Measurements from ENCODE around the gene SLC7A6. TPM values are rescaled to one million over a fixed set of nuclear protein-coding genes. Genes with fewer than 3 reads are reported as not detected.

The SLC7A6 gene
- polyA plus RNA-seq, 3 donors, result 4.3 to 47.7 (median 5.5) TPM

DNA sequence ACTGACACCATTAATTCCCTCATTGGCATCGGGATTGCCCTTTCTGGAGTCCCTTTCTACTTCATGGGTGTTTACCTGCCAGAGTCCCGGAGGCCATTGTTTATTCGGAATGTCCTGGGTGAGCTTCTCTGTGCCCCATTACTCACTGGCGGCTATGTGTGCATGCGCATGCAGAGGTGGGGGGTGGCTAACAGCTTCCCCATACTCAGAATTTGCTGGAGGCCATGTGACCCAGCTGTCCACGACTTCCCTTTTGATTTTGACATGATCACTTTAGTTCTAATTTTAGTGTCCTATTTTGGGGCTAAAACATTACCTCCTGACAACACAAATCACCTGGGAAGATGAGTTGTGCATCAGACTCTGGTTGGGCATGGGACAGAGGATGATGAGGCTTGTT, 32.4 kb downstream of the SLC7A6 start:
- DNase-seq, result peak; percentile 30 to 73 (median 47)
- H3K9me3 Mint-ChIP-seq, result no peaks in the 10 kb centered on the region
- intact Hi-C loops (cut with micrococcal nuclease), result no loop called here
- H3K4me3 ChIP-seq (replicated peaks in 1 of 3; ENCODE audit: low read depth in 2 of 3, low read length in 3 of 3), result no peak overlapping the region
- H3K27ac Mint-ChIP-seq, result peak overlapping the region; percentile 66 to 88 (median 82)
- H3K9ac ChIP-seq (ENCODE audit: insufficient read depth, low read length, poor library complexity, severe bottlenecking), result no peak overlapping the region
- no peak overlapping the region for H2AFZ ChIP-seq (ENCODE audit: insufficient read depth, low read depth, low read length, poor library complexity, severe bottlenecking)
- H3K4me2 ChIP-seq (replicated peaks; ENCODE audit: extremely low read depth, low read length, poor library complexity, severe bottlenecking), result no peak overlapping the region
- H3K79me2 ChIP-seq (ENCODE audit: insufficient read depth, low read length), result peaks cover 2% of the 10 kb centered on the region
- peaks cover 15% of the 10 kb centered on the region for H3K4me1 Mint-ChIP-seq
- WGBS (ENCODE audit: insufficient coverage), result 78% methylated on average over 3 of the region's 6 CpGs
- H3K4me3 Mint-ChIP-seq, result no peak overlapping the region
- no peaks in the 10 kb centered on the region for H3K27me3 Mint-ChIP-seq (ENCODE audit: low read depth in 3 of 3)
- H4K20me1 ChIP-seq (ENCODE audit: insufficient read depth, low read length), result peaks cover 9% of the 10 kb centered on the region
- no peaks in the 10 kb centered on the region for H3K27me3 ChIP-seq (ENCODE audit: control insufficient read depth in 2 of 2, insufficient read depth in 2 of 2, low read length in 2 of 2)
- H3K27ac ChIP-seq (ENCODE audit: low read depth in 1 of 2, low read length in 2 of 2), result peak overlapping the region; percentile 11 to 65
- peaks cover 85 to 100% of the 10 kb centered on the region in 2 donors for H3K36me3 ChIP-seq (replicated peaks in 1 of 2; ENCODE audit: control insufficient read depth in 1 of 2, insufficient read depth in 2 of 2, low read length in 2 of 2)
- TF ChIP-seq, protein P1, sequence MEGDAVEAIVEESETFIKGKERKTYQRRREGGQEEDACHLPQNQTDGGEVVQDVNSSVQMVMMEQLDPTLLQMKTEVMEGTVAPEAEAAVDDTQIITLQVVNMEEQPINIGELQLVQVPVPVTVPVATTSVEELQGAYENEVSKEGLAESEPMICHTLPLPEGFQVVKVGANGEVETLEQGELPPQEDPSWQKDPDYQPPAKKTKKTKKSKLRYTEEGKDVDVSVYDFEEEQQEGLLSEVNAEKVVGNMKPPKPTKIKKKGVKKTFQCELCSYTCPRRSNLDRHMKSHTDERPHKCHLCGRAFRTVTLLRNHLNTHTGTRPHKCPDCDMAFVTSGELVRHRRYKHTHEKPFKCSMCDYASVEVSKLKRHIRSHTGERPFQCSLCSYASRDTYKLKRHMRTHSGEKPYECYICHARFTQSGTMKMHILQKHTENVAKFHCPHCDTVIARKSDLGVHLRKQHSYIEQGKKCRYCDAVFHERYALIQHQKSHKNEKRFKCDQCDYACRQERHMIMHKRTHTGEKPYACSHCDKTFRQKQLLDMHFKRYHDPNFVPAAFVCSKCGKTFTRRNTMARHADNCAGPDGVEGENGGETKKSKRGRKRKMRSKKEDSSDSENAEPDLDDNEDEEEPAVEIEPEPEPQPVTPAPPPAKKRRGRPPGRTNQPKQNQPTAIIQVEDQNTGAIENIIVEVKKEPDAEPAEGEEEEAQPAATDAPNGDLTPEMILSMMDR (IDR thresholded peaks at IDR 0.05), result no peak
- no peaks in the 10 kb centered on the region for H3K9me3 ChIP-seq (replicated peaks in 1 of 2; ENCODE audit: control insufficient read depth in 1 of 2, insufficient read depth in 1 of 2, low read length in 2 of 2)
- H3K4me1 ChIP-seq (ENCODE audit: control insufficient read depth in 1 of 2, insufficient read depth in 2 of 2, low read length in 2 of 2), result peaks cover 11 to 13% of the 10 kb centered on the region in 2 donors
- peaks cover 89 to 97% of the 10 kb centered on the region in 2 donors for H3K36me3 Mint-ChIP-seq

DNA sequence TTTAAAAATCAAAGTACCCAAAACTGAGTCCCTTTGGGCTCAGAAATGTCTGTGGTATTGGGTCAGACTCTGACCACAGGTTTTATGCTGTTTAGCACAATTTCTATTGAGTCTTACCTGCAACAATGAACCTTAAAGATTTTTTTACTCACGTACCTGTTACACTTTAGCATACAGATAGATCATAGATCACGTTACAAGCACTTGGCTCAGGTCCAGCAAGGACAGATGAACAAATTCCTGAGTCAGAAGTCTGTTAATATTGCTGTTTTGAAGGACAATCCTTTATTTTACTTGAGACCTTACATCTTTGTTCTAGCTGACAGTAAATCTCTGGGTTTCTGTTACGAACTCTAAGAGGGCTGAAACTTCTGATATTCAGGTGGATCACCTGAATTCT, 33.6 kb downstream of the SLC7A6 start:
- TF ChIP-seq, protein P1 (IDR thresholded peaks at IDR 0.05), result no peak

More for the DNA sequence above, 33.6 kb downstream of the SLC7A6 start:
- Histone ChIP-seq H2AFZ (ENCODE audit: insufficient read depth, low read depth, low read length, poor library complexity, severe bottlenecking) (no peak overlapping the region), H3K36me3 (replicated peaks in 1 of 2; ENCODE audit: control insufficient read depth in 1 of 2, insufficient read depth in 2 of 2, low read length in 2 of 2) (peaks cover 85 to 100% of the 10 kb centered on the region in 2 donors), H3K79me2 (ENCODE audit: insufficient read depth, low read length) (peaks cover 4% of the 10 kb centered on the region), H3K27ac (ENCODE audit: low read depth in 1 of 2, low read length in 2 of 2) (peak overlapping the region in 1 of 2 donors; percentile 65), H3K4me3 (replicated peaks in 1 of 3; ENCODE audit: low read depth in 2 of 3, low read length in 3 of 3) (no peak overlapping the region), H3K9me3 (replicated peaks in 1 of 2; ENCODE audit: control insufficient read depth in 1 of 2, insufficient read depth in 1 of 2, low read length in 2 of 2) (no peaks in the 10 kb centered on the region), H3K4me1 (ENCODE audit: control insufficient read depth in 1 of 2, insufficient read depth in 2 of 2, low read length in 2 of 2) (peaks cover 11 to 13% of the 10 kb centered on the region in 2 donors), H3K4me2 (replicated peaks; ENCODE audit: extremely low read depth, low read length, poor library complexity, severe bottlenecking) (no peak overlapping the region), H3K27me3 (ENCODE audit: control insufficient read depth in 2 of 2, insufficient read depth in 2 of 2, low read length in 2 of 2) (no peaks in the 10 kb centered on the region), H3K9ac (ENCODE audit: insufficient read depth, low read length, poor library complexity, severe bottlenecking) (no peak overlapping the region), H4K20me1 (ENCODE audit: insufficient read depth, low read length) (peaks cover 19% of the 10 kb centered on the region)
- H3K4me3 Mint-ChIP-seq, result no peak overlapping the region
- peaks cover 15% of the 10 kb centered on the region for H3K4me1 Mint-ChIP-seq
- 100% methylated on average over 2 of the region's 3 CpGs for whole genome bisulfite sequencing (ENCODE audit: insufficient coverage)
- H3K27ac Mint-ChIP-seq, result peak overlapping the region in 1 of 7 donors; percentile 79
- H3K36me3 Mint-ChIP-seq, result peaks cover 89 to 97% of the 10 kb centered on the region in 2 donors
- no peaks in the 10 kb centered on the region for H3K27me3 Mint-ChIP-seq (ENCODE audit: low read depth in 3 of 3)
- DNase-seq, result no peak
- intact Hi-C loops (cut with micrococcal nuclease), result no loop called here
- no peaks in the 10 kb centered on the region for H3K9me3 Mint-ChIP-seq
